Skeletal muscle tissue (tissue), 4 donors: Measurements from ENCODE around the gene UCKL1. TPM values are rescaled to one million over a fixed set of nuclear protein-coding genes. Genes with fewer than 3 reads are reported as not detected.
"Not testable (repeated sequence)": the region's sequence is repeated elsewhere in the genome, so short reads cannot be mapped to it uniquely, and the experiment has no call there.

Experiments
- H3K27ac ChIP-seq: one replicate; pipeline ENCODE4 v1.7.0; 2013; ENCODE audit warnings: mild to moderate bottlenecking, low read depth, low read length, inconsistent platforms
- H3K27me3 ChIP-seq, 3 donors: one replicate each; pipeline ENCODE4 v1.7.0; 2013; ENCODE audit warnings: low read length in 3 of 3; ENCODE audit not compliant: control insufficient read depth in 3 of 3, insufficient read depth in 3 of 3
- H3K36me3 ChIP-seq, 3 donors: one replicate each; pipeline ENCODE4 v1.7.0; 2013; ENCODE audit warnings: low read length in 3 of 3; ENCODE audit not compliant: control insufficient read depth in 3 of 3, insufficient read depth in 3 of 3
- H3K4me1 ChIP-seq, 3 donors: one replicate each; pipeline ENCODE4 v1.7.0; 2013; ENCODE audit warnings: low read length in 3 of 3, mild to moderate bottlenecking in 3 of 3; ENCODE audit not compliant: control insufficient read depth in 3 of 3, insufficient read depth in 3 of 3
- H3K4me3 ChIP-seq, 3 donors: one replicate each; pipeline ENCODE4 v1.7.0; 2013; ENCODE audit warnings: low read length in 3 of 3
- H3K9ac ChIP-seq, 3 donors: one replicate each; pipeline ENCODE4 v1.7.0; 2013; ENCODE audit warnings: low read length in 3 of 3, mild to moderate bottlenecking in 3 of 3, moderate library complexity in 2 of 3, low read depth in 1 of 3
- H3K9me3 ChIP-seq, 3 donors: one replicate each; pipeline ENCODE4 v1.7.0; 2013; ENCODE audit warnings: low read length in 3 of 3; ENCODE audit not compliant: control insufficient read depth in 3 of 3
- total RNA-seq: library from RNA; depleted of rRNA; stranded (reverse); fragments of >200 nt; gene quantifications from one replicate; pipeline ENCODE4 v1.2.3, GENCODE V29; 2014
- donor health status: Osteomylitis.

The UCKL1 gene
- total RNA-seq, 1 donor from 2014 or later: 15.7 TPM

- Histone ChIP-seq H3K9ac (no peak overlapping the region), H3K4me1 (peaks cover 2 to 7% (median 4%) of the 10 kb centered on the region in 3 donors), H3K36me3 (peaks cover 6 to 16% (median 11%) of the 10 kb centered on the region in 3 donors), H3K27ac (no peak overlapping the region), H3K4me3 (no peak overlapping the region), H3K27me3 (no peaks in the 10 kb centered on the region), H3K9me3 (no peaks in the 10 kb centered on the region)
Measured at GRCh38 chr20:63923651-63924050, 32.6 kb downstream of the UCKL1 start.

GRCh38 chr20:63920226-63920625 lies 36.0 kb downstream of the UCKL1 start:
- peaks cover 0 to 3% (median 0%) of the 10 kb centered on the region in 3 donors for H3K4me1 ChIP-seq
- H3K36me3 ChIP-seq: peaks cover 0 to 6% (median 4%) of the 10 kb centered on the region in 3 donors
- no peaks in the 10 kb centered on the region for H3K27me3 ChIP-seq
- H3K4me3 ChIP-seq: no peak overlapping the region
- no peaks in the 10 kb centered on the region for H3K9me3 ChIP-seq
- no peak overlapping the region for H3K27ac ChIP-seq
- H3K9ac ChIP-seq: no peak overlapping the region

- Histone ChIP-seq H3K27ac (no peak overlapping the region), H3K9me3 (no peaks in the 10 kb centered on the region), H3K4me3 (no peak overlapping the region), H3K36me3 (peaks cover 0 to 6% (median 4%) of the 10 kb centered on the region in 3 donors), H3K9ac (no peak overlapping the region), H3K27me3 (no peaks in the 10 kb centered on the region), H3K4me1 (peaks cover 0 to 3% (median 0%) of the 10 kb centered on the region in 3 donors)
Measured at GRCh38 chr20:63919130-63919529, 37.1 kb downstream of the UCKL1 start.

GRCh38 chr20:63917811-63918210 lies 38.4 kb downstream of the UCKL1 start:
- peaks cover 0 to 6% (median 4%) of the 10 kb centered on the region in 3 donors for H3K36me3 ChIP-seq
- H3K27ac ChIP-seq: no peak overlapping the region
- H3K9me3 ChIP-seq: no peaks in the 10 kb centered on the region
- no peak overlapping the region for H3K9ac ChIP-seq
- no peaks in the 10 kb centered on the region for H3K27me3 ChIP-seq
- no peak overlapping the region for H3K4me3 ChIP-seq
- peaks cover 3 to 7% (median 5%) of the 10 kb centered on the region in 3 donors for H3K4me1 ChIP-seq

GRCh38 chr20:63916371-63916939 lies 39.8 kb downstream of the UCKL1 start:
- not testable (repeated sequence) for H3K4me1 ChIP-seq, H3K9ac ChIP-seq, H3K27ac ChIP-seq

GRCh38 chr20:63915471-63915870 lies 40.7 kb downstream of the UCKL1 start:
- H3K27me3 ChIP-seq: no peaks in the 10 kb centered on the region
- peaks cover 10 to 14% (median 14%) of the 10 kb centered on the region in 3 donors for H3K4me1 ChIP-seq
- peaks cover 0 to 6% (median 4%) of the 10 kb centered on the region in 3 donors for H3K36me3 ChIP-seq
- no peaks in the 10 kb centered on the region for H3K9me3 ChIP-seq
- H3K4me3 ChIP-seq: no peak overlapping the region
- no peak overlapping the region for H3K27ac ChIP-seq
- H3K9ac ChIP-seq: no peak overlapping the region

More at GRCh38 chr20:63916371-63916939, 39.8 kb downstream of the UCKL1 start:
- H3K9me3 ChIP-seq, H3K27me3 ChIP-seq, H3K36me3 ChIP-seq, H3K4me3 ChIP-seq: not testable (repeated sequence)

GRCh38 chr20:63913768-63914167 lies 42.4 kb downstream of the UCKL1 start:
- Histone ChIP-seq H3K4me3 (no peak overlapping the region), H3K9me3 (no peaks in the 10 kb centered on the region), H3K4me1 (peaks cover 10 to 19% (median 18%) of the 10 kb centered on the region in 3 donors), H3K27ac (no peak overlapping the region), H3K9ac (peak overlapping the region in 1 of 3 donors; percentile 25), H3K36me3 (peaks cover 0 to 4% (median 0%) of the 10 kb centered on the region in 3 donors), H3K27me3 (no peaks in the 10 kb centered on the region)

GRCh38 chr20:63911176-63911575 lies 45.0 kb downstream of the UCKL1 start:
- peaks cover 10 to 24% (median 18%) of the 10 kb centered on the region in 3 donors for H3K4me1 ChIP-seq
- no peaks in the 10 kb centered on the region for H3K9me3 ChIP-seq
- peak overlapping the region; percentile 36 for H3K27ac ChIP-seq
- no peaks in the 10 kb centered on the region for H3K27me3 ChIP-seq
- peak overlapping the region; percentile 25 to 50 (median 40) for H3K9ac ChIP-seq
- H3K36me3 ChIP-seq: no peaks in the 10 kb centered on the region
- H3K4me3 ChIP-seq: no peak overlapping the region

- Histone ChIP-seq H3K27ac (no peak overlapping the region), H3K9ac (peak overlapping the region in 1 of 3 donors; percentile 25), H3K4me1 (peaks cover 10 to 20% (median 15%) of the 10 kb centered on the region in 3 donors), H3K9me3 (no peaks in the 10 kb centered on the region), H3K36me3 (no peaks in the 10 kb centered on the region), H3K4me3 (no peak overlapping the region), H3K27me3 (no peaks in the 10 kb centered on the region)
Measured at GRCh38 chr20:63908008-63908682, 48.1 kb downstream of the UCKL1 start.
